GM04503 (cell line): ENCODE results near the gene SAPCD2.

Source experiments
- DNase-seq: peaks from one replicate; pipeline ENCODE4 v3.0.0-alpha.2; 2012; ENCODE audit warnings: low read depth

The SAPCD2 gene

DNA sequence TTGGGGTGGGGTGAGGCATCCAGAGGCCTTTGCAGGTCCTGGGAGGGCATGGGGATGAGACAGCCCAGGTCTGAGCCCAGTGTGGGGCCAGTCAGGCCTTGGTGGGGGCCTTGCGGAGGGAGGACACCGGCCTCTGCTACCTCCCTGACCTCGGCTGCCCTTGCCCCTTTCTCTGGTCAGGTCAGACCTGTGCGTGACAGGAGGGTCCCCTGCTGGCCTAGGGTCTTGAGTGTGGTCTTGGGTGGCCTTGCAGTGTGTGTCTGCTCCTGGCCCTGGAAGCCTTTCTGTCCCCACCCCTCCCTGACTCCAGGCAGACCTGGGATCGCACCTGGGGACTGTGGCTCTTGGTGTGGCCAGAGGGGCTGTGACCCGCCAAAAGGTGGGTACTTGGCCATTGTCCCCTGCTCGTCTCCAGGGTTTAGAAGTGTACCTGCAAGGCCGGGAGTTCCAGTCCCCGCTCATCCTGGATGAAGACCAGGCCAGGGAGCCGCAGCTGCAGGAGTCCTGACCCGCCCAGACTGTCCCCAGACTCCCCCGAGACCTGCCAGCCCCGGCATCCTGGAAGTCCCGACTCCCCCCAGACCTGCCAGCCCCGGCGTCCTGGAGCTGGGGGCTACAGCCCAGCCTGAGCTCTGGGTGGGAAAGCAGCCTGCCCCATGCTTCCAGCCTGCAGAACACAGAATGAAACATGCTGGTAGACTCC, 12.0 kb upstream of the SAPCD2 start:
- DNase-seq = no peak

DNA sequence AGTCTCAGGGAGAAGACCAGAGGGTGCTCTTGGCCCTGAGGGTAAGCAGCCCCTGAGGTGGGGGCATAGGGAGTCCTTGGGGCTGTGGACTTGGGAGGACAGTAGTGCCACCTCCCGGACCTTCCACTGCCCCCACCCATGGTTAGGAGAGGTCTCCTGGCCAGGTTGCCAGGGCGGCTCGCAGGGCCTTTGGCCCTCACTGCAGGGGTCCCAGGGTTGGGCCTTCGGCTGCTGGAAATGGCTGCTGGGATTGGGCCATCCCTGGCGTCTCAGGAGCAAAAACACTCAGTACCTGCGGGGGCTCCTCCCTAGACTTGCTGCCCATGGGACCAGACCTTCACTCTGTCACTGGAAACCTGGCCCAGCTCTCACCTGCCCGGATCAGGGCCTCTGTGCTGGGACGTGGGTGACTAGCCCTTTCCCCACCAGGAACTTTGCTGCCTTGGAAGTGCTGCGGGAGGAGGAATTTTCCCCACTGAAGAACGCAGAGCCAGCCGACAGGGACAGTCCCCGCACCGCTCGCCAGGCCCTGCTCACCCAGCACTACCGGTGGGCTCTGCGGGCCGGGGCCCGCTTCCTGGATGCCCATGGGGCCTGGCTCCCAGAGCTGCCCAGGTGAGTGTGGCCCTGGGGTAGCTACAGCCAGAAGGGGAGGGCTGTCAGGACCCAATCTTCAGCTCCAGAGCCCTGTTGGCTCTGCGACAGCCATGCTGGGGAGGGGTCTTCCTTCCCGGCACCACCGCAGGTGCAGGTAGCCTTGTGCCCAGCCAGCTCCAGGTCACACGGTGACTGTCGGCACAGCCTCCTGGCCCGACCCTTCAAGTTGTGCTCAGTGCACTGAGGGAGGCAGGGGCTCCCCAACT, 10.1 kb upstream of the SAPCD2 start:
- no peak for DNase-seq

DNA sequence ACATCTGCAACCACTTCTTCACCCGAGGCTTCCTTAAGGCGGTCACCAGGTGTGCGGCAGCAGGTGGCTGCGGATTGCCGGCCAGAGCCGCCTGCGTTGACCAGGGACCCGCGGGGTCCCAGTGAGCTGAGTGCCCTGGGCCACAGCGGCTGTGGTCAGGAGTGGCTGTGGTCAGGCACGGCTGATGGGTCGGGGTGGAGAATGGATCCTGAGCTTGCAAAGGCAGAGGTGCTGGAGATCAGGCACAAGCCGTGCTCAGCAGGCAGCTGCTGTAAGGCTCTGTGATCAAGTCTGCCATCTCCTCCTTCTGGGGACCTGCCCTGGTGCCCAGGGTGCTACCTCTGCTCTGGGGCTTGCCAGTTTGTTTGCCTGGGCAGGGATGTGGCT, 9.0 kb upstream of the SAPCD2 start:
- DNase-seq = no peak

DNA sequence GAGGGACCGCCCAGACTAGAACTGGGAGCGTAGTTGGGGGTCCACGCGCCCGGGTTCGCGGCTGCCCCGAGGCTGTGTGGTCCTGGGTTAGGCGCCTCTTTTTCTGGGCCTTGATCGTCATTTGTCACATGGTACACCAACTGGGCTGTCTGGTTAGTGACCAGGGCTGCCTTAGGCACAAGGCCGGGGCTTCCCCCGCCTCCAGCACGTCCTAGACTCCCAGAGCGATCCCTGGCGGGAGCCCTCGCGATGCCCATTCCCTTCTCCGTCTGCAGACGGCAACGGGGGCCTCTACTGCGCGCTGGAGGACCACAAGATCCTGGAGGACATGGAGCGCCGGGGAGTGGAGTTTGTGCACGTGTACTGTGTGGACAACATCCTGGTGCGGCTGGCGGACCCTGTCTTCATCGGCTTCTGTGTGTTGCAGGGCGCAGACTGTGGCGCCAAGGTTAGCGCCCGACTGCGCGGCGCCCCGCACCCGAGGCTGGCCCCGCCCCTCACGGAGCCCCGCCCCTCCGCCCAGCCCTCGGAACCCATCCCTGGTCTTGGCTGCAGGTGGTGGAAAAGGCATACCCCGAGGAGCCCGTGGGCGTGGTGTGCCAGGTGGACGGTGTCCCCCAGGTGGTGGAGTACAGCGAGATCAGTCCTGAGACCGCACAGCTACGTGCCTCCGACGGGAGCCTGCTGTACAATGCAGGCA, 8.5 kb upstream of the SAPCD2 start:
- DNase-seq = no peak

DNA sequence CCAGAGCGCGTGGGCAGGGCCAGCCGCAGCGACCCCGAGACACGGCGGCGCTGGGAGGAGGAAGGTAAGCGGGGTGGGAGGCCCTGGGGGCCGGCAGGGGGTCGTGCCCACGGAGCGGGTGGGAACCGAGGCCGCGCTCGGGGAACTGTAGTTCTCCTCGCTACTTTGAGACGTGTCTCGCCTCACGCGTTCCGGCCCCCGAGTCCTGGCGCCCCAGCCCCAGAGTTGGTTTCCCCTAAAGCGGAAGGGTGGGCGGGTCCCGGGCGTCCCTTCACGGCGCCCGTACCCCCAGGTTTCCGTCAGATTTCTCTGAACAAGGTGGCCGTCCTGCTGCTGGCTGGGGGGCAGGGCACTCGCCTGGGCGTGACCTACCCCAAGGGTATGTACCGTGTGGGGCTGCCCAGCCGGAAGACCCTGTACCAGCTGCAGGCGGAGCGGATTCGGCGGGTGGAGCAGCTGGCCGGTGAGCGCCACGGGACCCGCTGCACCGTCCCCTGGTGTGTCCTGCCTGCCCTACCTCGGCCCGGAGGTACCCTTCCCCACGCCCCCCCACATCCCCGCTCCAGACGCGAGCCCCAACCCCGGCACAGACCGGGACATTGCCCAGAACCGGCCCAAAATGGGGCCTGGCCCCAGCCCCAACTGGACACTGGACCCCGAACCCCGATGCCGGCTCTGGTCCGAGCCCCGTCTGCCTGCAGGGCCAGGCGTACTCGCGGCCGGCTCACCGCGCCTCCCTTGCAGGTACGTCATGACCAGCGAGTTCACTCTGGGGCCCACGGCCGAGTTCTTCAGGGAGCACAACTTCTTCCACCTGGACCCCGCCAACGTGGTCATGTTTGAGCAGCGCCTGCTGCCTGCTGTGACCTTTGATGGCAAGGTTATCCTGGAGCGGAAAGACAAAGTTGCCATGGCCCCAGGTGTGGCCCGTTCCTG, 7.7 kb upstream of the SAPCD2 start:
- no peak for DNase-seq

DNA sequence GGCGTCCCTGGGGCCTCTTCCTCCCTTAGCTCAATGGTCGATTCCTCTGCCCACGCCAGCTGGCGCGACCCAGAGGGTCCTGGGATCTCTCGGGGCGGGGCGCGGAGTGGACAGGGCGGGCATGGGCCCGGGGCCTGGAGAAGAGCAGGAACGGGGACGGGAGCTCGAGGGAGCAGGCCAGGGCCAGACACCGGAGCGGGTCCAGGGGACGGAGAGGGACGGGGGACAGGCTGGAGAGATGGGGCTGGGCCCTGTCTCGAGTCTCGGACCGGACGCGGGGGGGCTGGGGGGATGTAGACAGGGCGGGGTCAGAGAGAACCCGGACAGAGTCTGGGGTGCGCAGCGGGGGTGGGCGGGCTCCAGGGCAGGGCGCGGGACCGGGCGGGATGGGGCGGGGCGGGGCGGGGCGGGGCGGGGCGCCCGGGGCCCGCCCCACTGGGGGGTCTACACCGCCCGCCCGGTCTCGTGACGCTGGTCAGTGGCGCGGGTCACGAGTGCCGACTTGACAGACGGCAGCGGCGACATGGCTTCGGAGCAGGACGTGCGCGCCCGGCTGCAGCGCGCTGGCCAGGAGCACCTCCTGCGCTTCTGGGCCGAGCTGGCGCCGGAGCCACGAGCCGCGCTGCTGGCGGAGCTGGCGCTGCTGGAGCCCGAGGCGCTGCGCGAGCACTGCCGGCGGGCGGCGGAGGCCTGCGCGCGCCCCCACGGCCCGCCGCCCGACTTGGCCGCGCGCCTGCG, 6.8 kb upstream of the SAPCD2 start, which contains the start of gene UAP1L1:
Gene UAP1L1, plus strand, starts transcription at position 508 of the 738 bp plus-strand sequence. Its CDS starts 16 bp downstream, at position 524.
- DNase-seq = no peak

DNA sequence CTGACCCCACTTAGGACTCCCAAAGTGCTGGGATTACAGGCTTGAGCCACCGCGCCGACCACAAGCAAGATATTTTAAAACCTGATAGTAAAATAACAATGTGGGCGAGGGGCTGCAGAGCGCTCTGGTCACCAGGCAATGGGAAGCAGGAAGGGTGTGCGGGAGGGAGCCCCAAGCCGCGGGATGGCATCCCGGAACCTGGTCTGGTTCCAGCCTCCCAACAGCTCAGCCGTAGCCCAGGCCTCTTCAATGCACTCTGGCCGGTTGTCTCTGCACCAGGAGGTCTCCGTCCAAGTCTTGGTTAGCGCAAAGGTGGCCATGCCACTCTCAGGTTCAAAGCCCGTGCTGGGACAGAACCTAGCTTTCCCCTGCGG, 6.3 kb upstream of the SAPCD2 start:
- DNase-seq = no peak

DNA sequence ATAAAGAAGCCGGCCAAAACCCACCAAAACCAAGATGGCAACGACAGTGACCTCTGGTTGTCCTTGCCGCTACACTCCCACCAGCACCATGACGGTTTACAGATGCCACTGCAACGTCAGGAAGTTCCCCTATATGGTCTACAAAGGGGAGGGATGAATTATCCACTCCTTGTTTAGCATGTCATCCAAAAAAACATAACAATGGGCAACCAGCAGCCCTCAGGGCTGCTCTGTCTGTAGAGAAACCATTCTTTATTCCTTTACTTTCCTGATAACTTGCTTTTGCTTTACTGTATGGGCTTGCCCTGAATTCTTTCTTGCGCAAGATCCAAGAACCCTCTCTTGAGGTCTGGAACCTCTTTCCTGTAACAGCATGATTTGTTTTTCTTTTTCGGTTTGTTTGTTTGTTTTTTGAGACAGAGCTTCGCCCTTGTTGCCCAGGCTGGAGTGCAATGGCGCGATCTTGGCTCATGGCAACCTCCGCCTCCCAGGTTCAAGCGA, 5.0 kb upstream of the SAPCD2 start:
- DNase-seq = no peak

DNA sequence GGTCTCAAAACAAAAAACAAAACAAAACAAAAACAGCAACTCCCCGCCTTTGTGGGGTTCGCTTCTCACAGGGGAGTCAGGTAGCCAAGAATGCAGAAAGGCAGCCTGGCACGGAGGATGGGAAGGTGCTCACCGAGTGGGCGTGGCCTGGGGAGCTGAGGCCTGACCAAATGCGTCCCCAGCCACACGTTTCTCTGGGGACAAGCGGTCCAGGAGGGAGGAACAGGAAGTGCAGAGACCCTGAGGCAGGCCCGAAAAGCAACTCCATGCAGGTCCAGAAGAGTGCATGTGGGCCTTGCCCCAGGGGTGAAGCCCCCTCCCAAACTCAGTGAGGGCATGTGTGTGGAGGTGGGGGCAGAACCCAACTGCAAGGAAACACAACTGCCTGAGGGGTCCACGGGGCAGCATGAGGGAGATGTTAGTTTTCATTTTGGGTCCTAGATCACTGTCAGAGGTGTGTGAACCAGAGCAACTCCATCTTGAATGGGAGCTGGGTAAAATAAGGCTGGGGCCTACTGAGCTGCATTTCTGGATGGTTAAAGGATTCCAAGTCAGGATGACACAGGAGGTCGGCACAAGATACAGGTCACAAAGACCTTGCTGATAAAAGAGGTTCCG, 4.4 kb upstream of the SAPCD2 start:
- no peak for DNase-seq

DNA sequence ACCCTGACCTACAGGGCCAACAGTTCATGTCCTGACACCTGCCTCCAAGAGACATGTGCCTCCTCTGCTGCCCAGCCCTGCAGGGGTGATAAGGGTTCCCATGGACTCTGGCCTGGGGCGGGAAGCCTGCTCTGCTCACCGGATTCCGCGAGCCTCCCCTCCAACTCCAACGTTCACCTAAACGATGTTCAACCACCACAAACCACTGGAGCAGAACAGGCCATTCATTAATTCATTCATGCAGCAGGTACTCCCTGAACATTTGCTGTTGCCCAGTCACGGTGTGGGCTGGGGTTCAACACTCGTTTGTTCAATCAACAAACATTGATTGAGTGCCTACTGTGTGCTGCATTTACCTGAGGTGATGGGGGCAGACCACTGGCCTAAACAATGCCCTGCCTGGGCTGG, 3.6 kb upstream of the SAPCD2 start:
- no peak for DNase-seq

DNA sequence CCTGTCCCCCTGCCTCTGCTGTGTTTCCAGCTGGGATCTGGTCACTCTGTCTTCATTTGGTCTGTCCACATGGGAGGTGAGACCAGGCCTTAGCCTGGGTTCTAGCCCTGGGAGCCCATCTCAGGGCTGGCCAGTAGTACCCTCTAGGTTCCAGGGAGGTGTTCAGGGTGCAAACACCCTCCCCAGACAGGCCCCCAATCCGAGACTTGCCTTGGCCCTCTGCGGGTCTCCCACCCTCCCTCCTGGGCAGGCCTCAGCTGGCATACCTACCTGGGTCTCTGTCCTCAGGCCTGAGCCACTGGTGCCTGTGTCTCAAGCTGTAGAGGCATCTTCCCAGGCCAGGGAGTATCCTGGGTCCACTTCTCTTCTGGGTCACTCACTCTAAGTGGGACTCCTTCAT, 925 bp upstream of the SAPCD2 start:
- no peak for DNase-seq

DNA sequence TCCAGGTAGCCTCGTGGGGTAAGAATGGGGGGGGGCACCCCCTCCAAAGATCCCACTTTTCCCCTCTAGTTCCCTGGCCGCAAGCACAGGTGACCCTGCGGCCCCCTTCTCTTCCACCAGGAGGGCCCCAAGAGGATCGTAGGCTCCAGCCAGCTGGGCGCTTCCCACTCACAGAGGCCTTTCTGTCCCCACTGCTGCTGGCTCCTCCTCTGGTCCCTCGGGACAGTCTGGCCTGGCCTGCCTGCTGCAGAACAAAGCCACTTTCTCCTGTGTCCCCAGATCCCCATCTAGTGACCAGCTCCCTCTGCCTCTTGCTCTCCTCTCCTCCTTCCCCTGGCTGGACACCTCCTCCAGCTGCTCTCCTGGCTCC, 534 bp upstream of the SAPCD2 start:
- no peak for DNase-seq

DNA sequence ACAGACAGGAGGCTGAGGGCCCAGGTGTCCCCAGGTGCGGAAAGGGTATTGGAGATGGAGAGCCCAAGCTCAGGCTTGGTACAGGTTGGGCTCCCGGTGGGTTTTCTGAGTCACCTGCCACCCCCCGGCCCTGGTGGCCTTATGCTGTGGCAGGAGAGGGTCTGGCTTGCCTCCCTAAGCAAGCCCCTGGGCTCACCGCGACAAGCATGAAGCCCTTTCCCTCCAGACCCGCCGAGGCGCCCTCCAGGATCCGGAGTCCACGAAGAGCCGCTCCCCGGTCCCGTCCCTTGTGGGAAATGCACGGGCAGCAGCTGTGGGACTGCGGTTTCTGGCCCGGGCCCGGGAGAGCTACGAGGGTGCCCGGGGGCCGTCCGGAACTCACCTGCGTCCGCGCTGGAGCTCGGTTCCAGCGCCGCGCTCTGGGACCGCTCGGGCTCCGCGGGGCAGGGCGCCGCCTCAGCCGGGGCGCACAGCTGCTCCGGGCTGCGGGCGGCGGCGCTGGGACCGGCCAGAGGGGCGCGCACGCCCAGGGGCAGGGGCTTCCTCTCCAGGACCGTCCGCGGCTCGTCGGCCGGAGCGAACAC, 757 bp downstream of the SAPCD2 start:
- DNase-seq = no peak

DNA sequence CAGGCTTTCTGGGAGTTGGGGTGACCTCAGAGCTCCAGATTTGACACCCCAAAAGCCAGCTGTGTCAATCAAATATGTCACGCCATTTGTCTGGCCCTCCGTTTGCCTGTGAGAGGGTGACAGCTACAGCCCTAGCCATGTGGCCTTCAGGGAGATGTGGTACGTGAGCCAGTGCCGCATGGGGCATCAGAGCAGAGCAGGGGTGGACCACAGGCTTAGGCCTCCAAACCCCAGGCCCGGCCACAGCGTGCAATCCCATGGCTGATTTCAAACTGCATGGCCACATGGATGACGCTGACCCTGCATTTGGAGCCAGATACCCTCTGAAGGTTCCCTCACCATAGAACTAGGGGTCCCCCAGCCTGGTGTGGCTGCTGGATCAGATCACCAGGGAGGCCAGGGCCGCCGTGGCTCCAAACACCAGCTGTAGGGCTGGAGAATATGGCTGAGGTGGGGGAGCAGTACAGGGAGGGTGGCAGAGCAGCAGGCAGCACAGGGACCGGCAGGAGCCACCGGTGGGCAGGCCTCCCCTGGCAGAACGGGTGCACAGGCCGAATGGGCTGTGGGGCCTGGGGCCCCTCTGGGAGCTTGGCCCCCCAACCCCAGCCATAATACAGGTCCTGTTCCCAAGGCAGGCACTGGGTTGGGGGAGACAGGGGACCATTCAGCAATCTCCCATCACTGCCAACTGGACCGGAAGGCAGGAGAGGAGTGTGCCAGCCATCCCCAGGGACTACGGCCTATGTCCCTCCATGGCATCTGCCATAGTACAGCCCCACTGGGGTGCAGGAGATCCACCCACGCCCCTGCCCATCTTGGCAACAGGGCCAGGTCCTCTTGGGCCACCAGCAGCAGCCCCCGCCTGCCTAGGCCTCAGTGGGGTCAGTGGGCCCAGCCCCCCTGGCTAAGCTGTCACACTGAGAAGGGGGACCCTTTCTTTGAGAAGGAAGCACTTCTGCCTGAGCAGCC, 1.5 kb downstream of the SAPCD2 start:
- no peak for DNase-seq

DNA sequence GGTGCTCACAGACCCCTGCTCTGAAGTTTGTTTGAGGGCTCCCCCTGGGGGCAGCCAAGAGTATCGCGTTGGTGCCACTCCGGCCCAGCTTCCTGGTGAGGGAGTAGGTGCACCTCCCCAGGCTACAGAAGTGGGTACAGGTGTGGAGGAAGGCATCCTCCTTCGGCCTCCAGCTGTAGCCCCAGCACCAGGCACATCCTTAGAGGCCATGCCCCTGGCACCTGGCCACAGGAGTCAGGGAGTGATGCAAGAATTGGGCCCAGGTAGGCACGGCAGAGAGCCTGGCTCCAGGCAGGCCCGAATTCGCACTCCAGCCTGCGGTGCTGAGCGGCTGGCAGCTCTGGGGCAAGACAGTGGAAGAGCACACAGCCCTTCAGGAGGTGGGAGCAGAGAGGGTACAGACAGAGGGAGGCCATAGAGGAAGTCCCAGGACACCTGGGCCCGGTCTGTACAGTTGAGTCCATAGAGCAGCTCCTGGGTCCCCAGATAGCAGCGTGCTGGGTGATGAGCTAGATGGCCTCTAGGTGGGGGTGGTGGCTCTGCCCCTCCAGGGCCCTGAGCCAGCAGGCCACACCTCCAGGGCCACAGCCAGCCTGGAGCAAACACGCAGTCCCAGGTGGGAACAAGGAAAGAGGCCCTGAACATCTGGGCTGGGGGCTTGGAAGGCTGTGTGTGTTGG, 2.4 kb downstream of the SAPCD2 start:
- no peak for DNase-seq

DNA sequence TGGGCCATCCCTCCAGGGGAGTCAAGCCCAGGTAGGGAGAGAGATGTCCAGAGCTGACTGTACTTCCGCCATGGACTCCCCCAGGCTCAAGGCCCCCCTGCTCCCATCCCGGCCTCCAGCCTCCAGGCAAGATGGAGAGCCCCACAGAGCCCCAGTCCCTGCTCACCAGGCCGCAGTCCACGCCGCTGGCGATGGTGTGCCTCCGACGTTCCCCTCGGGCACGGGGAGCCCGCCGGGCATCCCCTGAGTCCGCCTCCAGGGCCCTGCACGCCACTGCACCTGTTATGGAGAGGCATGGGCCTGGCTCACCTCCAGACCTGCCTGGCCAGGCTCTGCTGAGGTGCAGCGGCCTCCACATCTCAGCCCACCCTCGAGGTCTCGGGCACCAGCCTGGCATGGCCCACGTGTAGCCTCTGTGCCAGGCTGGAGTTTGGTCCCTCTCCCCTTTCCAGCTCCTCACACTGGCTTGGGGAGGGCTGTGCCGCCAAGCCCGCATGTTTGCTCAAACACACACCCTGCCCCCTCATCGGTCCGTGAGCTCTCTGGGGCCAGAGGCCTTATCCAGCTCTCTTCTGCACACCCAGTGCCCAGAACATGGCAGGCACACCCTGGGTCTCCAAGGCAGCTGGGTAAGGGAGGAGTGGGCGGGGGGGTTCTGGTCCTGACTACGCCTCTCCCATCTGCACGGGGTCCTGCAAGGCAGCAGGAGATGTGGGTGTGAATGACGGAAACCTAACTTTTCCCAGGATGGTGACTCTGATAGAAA, 4.1 kb downstream of the SAPCD2 start:
- no peak for DNase-seq

DNA sequence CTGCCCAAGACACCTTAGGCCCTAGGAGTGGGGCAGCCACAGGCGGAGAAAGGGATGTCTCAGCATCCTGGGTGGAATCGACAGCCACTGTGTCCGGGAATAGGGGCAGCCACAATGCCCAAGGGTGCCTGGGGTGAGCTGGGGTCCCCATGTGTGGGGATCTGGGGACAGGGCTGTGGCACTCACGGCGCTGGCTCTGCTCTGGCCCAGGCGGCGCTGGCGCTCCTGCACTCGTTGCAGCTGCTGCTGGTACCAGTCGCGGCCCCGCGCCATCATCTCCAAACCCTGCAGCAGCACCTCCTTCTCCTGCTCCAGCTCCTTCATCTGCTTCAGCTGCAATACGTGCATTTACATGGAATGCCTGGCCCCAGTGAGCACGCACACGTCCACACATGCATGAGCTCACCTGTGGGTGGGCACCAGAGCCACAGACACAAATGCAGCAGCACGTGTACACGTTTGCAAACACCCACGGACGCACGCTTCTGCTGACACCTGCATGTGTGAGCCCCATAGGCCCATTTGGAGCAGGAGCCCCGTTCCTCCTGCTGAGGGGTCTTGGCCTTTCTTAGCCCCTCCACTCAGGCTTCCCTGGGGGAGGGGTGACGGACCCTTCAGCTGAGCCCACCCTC, 4.9 kb downstream of the SAPCD2 start:
- DNase-seq = no peak
